Fibroblast of skin of back (primary cell): ENCODE results near the gene SMPX. TPM values are rescaled to one million over a fixed set of nuclear protein-coding genes. Genes with fewer than 3 reads are reported as not detected.
"Not testable (repeated sequence)": the region's sequence is repeated elsewhere in the genome, so short reads cannot be mapped to it uniquely, and the experiment has no call there.

Experiments used
- DNase-seq: peaks from one replicate; pipeline ENCODE4 v3.0.0-alpha.2; 2013
- polyA plus RNA-seq, 2 experiments: library from polyadenylated mRNA; unstranded; fragments of 120-200 nt; gene quantifications; one replicate each; pipeline ENCODE4 v1.2.1, GENCODE V29; 2013; ENCODE audit not compliant: insufficient read length in 2 of 2

The SMPX gene
- polyA plus RNA-seq (2013, experiment 1 of 2; ENCODE audit: insufficient read length), result 0.36 TPM
- 0.58 TPM for polyA plus RNA-seq (2013, experiment 2 of 2; ENCODE audit: insufficient read length)

- no peak for DNase-seq
Measured at GRCh38 chrX:21757960-21758359, at the start of gene SMPX. SMPX (minus strand) TSS chrX:21758116; CDS start chrX:21754290, 3,826 bp downstream.

- peak; percentile 1 for DNase-seq
Measured at GRCh38 chrX:21806691-21807090, 48.8 kb upstream of the SMPX start.

GRCh38 chrX:21802839-21803238 lies 44.9 kb upstream of the SMPX start:
- no peak for DNase-seq

- no peak for DNase-seq
Measured at GRCh38 chrX:21802054-21802670, 44.2 kb upstream of the SMPX start.

- peak; percentile 52 for DNase-seq
Measured at GRCh38 chrX:21800344-21800770, 42.4 kb upstream of the SMPX start.

- no peak for DNase-seq
Measured at GRCh38 chrX:21799767-21800166, 41.9 kb upstream of the SMPX start.

- peak; percentile 75 for DNase-seq
Measured at GRCh38 chrX:21798677-21799219, 40.8 kb upstream of the SMPX start.

- DNase-seq, result no peak
Measured at GRCh38 chrX:21781976-21782375, 24.1 kb upstream of the SMPX start.

GRCh38 chrX:21781525-21781924 lies 23.6 kb upstream of the SMPX start:
- DNase-seq, result no peak

GRCh38 chrX:21779095-21779494 lies 21.2 kb upstream of the SMPX start:
- no peak for DNase-seq

GRCh38 chrX:21778236-21778635 lies 20.3 kb upstream of the SMPX start:
- DNase-seq, result no peak

- not testable (repeated sequence) for DNase-seq
Measured at GRCh38 chrX:21775128-21775527, 17.2 kb upstream of the SMPX start.

- not testable (repeated sequence) for DNase-seq
Measured at GRCh38 chrX:21773036-21773435, 15.1 kb upstream of the SMPX start.

GRCh38 chrX:21770631-21771321 lies 12.9 kb upstream of the SMPX start:
- no peak for DNase-seq

- DNase-seq, result no peak
Measured at GRCh38 chrX:21766101-21766500, 8.2 kb upstream of the SMPX start.

- no peak for DNase-seq
Measured at GRCh38 chrX:21764008-21764407, 6.1 kb upstream of the SMPX start.

GRCh38 chrX:21758488-21758887 lies 572 bp upstream of the SMPX start:
- DNase-seq, result no peak

- DNase-seq, result no peak
Measured at GRCh38 chrX:21756785-21757529, 959 bp downstream of the SMPX start.

- DNase-seq, result no peak
Measured at GRCh38 chrX:21749924-21750323, 8.0 kb downstream of the SMPX start.

GRCh38 chrX:21748235-21748634 lies 9.7 kb downstream of the SMPX start:
- no peak for DNase-seq

- no peak for DNase-seq
Measured at GRCh38 chrX:21747558-21747957, 10.4 kb downstream of the SMPX start.

- DNase-seq, result no peak
Measured at GRCh38 chrX:21745756-21746155, 12.2 kb downstream of the SMPX start.

GRCh38 chrX:21744721-21745120 lies 13.2 kb downstream of the SMPX start:
- DNase-seq, result no peak
